Skin of body (tissue), 2 donors: ENCODE data around the gene NDN. TPM values are rescaled to one million over a fixed set of nuclear protein-coding genes. Genes with fewer than 3 reads are reported as not detected.
A peak's percentile ranks its signal among the peaks of the same experiment; 100 is the strongest.
"Not testable (repeated sequence)": the region's sequence is repeated elsewhere in the genome, so short reads cannot be mapped to it uniquely, and the experiment has no call there.

ENCODE experiments used
- DNase-seq: peaks from one replicate; lab custom pipeline; 2025; lab: John Stamatoyannopoulos, UW
- total RNA-seq: library from RNA; depleted of rRNA; stranded (reverse); fragments of >200 nt; gene quantifications from one replicate; pipeline ENCODE4 v1.2.3, GENCODE V29; 2014

The NDN gene
- 61.5 TPM for total RNA-seq

DNA sequence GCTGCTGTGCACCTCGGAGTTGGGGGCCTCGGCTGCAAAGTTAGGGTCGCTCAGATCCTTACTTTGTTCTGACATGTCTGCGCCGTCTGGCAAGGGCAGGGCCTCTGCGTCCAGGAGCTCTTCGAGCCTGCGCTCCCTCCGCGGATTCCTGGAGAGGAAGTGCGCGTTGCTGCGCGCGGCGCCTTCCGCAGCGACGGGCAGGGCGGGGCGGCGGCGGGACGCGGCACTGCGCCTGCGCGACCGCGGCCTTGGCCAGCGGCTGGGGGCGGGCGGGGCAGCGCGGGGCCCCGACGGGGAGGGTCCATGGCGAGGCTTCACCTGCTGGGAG, at the start of gene NDN:
NDN (minus strand) TSS at position 163 of the 328 bp plus-strand sequence; CDS start at position 75, 88 bp downstream.
- no peak for DNase-seq

DNA sequence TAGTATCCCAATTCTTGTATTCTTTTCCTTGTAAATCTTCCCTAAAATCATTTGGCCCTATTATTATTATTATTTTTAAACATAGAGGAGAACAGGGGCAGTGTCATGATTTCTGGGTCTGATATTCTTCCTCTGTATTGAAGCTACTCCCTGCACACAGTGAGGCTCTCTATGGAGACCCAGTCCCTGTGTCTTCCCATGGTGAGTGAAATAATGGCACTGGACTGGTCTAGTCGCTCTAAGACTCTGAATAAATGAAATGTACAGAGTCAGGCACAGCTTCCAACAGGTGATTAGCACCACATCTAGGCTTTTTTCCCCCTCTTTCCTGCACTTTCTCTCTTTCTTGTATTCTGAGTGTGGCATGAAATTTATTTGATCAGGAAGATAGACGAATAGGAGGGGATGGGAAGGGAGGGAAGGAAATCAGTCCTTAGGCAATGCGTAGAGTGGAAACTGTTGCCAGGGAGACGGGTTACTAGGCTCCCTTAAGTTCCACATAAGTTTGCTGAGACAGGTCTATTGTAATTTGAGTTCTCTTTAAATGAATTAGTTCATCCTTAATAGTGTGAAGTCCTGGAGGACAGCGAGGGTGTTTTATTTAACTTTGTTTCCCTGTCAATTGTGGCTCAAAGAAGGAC, 49.0 kb upstream of the NDN start:
- no peak for DNase-seq

DNA sequence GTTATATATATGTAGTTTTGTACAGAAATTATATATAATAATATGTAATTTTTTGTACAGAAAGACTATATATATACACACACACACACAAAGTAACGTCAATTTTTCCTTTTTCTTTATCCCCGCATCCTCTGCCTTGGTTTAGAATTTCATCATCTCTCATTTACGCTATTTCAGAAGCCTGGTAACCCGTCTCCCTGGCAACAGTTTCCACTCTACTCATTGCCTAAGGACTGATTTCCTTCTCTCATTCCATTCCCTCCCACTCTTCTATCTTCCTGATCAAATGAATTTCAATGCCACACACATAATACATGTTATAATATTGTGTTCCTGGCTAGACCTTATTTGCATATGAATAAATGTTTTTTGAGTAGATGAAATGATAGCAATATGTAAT, 47.8 kb upstream of the NDN start:
- DNase-seq: no peak

- DNase-seq: not testable (repeated sequence)
These were observed 27.0 kb upstream of the NDN start for GRCh38 chr15:23713874-23714656.

DNA sequence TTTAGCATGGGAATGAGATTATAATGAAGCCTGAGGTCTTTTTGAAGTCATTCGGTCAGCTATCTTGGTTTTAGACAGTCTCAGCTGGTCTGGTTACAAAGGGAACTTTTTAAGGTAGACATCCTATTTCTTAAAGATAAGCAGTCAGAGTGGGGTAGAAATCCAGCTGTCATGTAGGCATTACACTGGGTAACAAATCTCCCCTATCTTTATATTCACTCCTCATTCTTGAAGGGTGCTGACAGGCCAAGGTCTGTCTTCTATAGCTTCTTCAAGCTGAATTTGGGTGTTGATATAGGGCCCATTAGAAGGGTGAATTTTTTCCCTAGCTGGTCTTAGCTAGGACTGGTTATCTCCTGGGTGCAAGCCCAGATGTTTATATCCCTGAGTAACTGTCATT, 21.2 kb upstream of the NDN start:
- DNase-seq: no peak

GRCh38 chr15:23695282-23695681, 8.2 kb upstream of the NDN start:
- DNase-seq: no peak

DNA sequence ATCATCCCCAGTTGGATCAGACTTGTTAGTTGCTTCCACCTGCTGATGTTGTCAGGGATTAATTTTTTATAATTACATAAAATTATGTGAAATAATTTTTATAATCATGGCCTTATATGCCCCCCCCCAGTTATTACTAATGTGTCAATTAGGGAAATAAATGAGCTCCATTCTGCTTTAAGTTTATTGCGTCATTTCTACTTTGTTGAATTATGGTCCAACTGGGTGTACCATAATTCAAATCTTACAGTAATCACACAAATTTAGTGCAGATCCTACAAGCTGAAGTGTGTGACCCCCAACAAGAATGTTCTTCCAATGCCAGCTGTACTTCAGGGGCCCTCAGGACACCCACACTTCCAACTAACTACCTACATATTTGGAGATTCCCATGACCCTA, 7.5 kb upstream of the NDN start:
- DNase-seq: no peak

DNA sequence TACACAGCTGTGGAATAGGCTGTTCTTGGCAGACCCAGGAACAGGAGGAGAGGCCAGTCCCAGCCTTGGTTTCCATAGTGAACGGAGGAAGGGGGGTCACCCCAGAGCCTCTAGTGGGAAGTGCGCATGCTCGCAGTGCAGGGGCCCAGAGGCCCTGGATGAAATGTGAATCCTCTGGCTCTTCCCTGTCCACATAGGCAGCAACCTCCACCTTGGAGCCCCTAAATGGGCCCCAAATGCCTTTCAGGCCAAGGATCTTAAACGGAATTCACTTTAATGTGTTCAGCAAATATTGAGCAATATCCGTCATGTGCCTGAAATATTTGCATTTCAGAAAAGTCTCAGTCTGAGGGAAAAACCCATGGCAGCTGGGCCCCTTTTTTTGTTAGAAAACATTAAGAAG, 3.3 kb upstream of the NDN start:
- DNase-seq: peak; percentile 92

DNA sequence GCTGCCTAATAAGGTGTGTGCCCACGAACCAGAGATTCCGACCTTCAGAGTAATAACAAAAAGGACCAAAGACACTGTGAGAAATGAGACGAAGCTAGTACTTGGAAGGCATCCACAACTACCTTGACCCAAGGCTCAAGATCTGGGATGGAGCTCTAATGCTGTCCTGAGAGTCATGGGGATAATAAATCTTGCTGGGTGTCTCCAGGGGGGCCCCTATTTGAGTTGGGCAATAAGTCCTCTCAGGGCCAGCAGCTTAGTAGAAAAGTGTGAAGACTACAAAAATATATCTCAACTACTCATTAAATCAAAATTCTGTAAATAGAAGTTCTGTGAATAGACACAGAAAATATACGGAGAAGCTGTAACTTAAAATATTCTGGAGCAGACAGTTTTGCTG, 2.9 kb upstream of the NDN start:
- DNase-seq: no peak

GRCh38 chr15:23686466-23687142, 501 bp downstream of the NDN start:
- DNase-seq: no peak

DNA sequence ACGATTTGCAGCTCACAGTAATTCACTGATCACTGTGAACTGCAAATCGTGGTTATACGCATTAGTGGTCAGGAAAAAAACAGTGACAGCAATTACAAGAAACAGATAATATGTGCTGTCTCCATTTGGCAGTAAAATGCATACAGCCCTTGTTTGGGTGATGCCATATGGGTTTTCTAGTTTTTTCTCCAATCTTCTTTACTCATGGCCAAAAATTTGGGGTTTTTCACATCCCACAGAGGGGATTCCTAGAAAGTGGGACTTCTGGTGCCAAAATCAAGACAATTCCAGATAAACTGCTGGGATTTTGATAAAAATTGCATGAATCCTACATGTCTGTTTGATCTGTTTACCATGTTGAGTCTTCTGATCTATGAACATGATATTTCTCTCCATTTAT, 15.6 kb downstream of the NDN start:
- no peak for DNase-seq

- no peak for DNase-seq
These were observed 16.1 kb downstream of the NDN start for GRCh38 chr15:23670970-23671369.

DNA sequence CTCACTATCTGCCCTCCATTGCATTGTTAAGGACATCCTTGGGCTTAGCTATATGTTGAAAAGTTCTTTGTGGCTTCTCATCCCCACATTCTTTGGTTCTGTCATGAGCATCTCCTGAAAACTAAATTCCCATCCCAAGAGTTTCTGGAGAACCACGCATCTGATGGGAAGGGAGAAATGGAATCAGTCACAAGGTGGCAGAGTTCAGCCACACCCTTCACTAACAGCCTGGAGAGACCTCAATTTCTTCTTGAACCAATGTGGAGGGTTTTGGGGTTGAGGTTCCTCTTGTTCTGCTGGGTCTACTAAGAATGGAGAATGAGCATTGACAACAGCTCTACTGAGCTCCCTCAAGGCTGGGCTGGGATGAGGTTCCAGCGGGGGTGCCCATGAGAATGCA, 23.9 kb downstream of the NDN start:
- DNase-seq: no peak

GRCh38 chr15:23648920-23649515, 38.1 kb downstream of the NDN start:
- peak; percentile 1 for DNase-seq

GRCh38 chr15:23647421-23648370, 39.4 kb downstream of the NDN start, which contains the start of gene MAGEL2:
TSS of gene MAGEL2 (minus strand) at chr15:23647867. CDS start at chr15:23647742, 125 bp downstream.
- DNase-seq: peak; percentile 57

DNA sequence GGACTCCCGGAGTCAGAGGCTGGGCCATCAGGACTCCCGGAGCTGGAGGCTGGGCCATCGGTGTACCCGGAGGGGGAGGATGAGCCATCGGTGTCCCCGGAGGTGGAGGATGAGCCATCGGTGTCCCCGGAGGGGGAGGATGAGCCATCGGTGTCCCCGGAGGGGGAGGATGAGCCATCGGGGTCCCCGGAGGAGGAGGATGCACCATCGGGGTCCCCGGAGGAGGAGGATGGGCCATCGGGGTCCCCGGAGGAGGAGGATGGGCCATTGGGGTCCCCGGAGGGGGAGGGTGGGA, 40.2 kb downstream of the NDN start:
- no peak for DNase-seq

DNA sequence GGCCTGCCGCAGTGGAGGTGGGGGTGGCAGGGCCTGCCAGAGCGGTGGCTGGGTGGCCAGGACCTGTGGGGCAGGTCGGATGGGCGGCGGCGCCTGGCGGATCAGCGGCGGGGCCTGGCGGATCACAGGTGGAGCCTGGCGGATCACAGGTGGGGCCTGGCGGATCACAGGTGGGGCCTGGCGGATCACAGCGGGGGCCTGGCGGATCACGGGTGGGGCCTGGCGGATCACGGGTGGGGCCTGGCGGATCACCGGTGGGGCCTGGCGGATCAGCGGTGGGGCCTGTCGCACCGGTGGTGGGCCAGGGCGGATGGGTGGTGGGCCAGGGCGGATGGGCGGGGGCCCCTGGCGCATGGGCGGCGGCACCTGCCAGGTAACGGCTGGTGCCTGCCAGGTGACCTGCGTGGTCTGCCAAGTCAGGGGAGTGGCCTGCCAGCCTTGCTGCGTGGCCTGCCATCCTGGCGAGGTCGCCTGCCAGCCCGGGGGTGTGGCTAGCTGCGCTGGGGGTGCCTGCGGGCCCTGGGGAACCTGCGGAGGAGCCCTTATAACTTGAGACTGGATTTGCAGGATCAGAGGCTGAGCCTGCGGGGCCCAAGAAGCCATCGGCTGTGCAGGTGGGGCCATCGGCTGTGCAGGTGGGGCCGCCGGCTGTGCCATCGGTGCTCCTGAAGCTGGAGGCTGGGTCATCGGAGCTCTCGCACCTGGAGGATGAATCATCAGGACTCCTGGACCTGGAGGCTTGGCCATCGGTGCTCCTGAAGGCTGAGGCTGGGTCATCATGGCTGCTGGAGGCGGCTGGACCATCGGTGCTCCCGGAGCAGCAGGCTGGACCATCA, 40.7 kb downstream of the NDN start:
- DNase-seq: no peak

DNA sequence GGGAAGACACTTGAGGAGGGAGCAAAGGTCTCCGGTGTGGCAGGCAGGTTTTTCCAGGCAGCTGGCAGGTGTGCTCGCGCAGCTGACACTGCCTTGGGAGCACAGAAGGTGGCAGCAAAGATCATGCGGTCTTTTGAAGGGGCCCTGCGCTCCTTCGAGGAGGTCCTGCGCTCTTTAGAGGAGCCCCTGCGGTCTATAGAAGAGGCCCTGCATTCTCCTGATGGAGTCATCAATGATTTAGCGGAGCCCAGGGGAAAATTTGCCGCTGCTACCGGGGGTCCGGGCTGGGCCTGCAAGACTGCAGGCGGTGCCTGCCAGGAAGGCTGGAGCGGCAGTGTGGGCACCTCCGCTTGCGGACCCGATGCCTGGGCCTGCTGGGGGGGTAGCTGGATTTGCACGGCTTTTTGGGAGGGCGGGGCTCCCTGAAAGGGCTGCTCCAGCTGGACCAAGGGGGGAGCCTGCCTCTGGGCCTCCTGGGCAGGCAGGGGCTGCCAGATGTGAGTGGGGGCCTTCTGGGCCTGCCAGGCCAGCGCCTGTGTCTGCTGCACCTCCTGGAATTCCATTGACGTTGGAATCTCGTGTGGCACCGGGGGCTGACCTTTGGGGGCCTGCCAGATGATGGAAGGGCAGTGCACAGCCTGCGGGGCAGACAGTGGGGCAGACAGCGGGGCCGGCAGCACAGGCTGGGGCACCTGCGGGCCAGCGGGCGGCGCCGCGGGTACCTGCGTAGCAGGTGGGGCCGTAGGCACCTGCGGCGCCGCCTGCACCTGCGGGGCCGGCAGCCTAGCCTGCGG, 41.5 kb downstream of the NDN start:
- DNase-seq: no peak

- no peak for DNase-seq
These were observed 42.3 kb downstream of the NDN start for GRCh38 chr15:23644829-23645228.
